ENCODE measurements around the gene SLC35F1.

SLC35F1 gene

DNA sequence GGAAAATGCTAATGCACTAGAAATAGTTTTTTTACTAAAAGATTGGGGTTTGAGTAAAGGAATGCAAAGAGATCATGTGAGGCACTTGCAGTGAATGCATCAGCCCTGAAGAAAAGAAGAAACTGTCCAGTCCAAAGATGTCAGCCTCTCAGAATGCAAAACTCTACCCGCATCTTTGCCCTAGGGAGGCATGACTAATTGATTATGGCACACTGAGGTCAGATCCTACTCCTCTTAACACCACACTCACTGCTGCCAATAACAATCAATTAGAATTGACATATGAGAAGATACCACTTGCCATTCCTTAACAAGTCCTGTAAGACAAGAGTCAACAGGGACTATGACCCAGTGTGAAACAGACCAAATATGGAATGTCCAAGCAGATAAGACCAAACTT is 378.7 kb downstream of the SLC35F1 start:
- no peak for DNase-seq

DNA sequence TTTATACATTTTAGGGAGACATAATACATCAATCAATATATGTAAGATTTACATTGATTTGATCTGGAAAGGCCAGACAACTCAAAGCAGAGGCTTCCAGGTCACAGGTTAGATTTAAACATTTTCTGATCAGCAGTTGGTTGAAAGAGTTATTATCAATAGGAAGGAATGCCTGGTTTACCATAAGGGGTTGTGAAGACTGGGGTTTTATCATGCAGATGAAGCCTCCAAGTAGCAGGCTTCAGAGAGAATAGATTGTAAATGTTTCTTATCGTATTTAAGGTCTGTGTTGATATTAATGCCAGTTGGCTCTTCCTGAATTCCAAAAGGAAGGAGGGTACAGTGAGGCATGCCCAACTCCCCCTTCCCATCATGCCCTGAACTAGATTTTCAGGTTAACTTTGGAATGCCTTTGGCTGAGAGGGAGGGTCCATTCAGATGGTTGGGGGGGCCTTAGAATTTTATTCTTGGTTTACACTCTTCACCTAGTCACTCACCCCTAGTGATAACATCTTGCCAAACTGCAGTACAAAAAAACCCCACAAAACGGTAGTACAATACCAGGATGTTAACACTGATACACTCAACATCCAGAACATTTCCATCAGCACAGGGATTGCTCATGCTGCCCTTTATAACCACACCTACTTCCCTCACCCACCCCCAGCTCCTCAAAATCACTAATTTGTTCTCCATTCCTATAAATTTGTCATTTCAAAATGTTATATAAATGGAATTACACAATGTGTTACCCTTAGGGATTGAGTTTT is 381.5 kb downstream of the SLC35F1 start:
- no peak for DNase-seq

DNA sequence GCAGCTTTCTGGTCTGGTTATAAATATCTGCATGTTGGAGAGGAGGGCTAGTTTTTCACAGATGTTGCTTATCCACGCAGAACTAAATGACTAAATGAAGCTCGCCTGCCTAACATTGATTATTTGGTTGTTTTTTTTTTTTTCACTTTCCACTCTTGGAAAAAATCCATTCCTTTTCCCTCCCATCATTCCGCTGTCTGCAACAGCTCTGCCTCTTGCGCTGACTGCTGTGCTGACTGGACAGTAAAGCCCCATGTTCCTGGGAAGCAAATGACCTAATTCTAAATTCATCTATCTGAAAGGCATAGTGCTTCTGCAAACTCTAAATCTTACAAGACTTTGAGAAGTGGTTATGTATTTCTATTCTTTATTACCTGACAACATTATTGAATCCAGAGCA is 385.5 kb downstream of the SLC35F1 start:
- DNase-seq = no peak

DNA sequence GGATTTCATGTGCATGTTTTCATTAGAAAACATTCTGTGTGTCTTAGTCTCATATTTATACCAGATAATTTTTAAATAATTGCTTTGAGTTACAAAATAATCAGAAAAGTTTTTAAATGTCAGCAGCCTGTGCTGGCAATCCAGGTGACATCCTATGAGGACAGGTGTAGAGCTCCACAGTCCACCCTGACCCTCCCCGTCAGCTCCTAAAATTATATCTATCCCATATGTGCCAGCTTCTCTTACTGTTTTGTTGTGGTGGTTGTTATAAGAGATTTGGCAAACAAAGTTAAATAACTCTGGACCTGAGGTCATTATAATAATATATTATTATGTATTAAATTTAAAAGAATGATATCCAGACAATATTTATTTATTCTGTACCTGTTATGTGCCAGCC is 387.8 kb downstream of the SLC35F1 start:
- DNase-seq = no peak

DNA sequence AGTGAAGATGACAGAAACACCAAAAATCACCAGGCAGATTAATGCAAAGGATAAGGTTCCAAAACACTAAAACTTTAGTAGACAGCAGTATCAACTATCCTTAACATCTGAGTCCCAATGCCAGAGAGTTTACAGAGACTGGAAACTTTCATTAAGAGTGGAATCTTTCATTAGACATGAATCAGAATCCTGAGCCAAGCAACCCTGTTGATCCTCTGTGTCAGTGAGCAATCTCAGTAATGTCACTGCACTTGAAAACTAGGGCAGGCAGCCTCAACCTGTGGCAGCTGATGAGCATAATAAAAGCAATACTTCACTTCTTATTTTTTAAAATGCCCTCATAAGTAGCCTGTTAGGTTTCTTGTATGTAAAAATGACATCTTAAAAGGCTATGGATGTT is 388.3 kb downstream of the SLC35F1 start:
- no peak for DNase-seq

DNA sequence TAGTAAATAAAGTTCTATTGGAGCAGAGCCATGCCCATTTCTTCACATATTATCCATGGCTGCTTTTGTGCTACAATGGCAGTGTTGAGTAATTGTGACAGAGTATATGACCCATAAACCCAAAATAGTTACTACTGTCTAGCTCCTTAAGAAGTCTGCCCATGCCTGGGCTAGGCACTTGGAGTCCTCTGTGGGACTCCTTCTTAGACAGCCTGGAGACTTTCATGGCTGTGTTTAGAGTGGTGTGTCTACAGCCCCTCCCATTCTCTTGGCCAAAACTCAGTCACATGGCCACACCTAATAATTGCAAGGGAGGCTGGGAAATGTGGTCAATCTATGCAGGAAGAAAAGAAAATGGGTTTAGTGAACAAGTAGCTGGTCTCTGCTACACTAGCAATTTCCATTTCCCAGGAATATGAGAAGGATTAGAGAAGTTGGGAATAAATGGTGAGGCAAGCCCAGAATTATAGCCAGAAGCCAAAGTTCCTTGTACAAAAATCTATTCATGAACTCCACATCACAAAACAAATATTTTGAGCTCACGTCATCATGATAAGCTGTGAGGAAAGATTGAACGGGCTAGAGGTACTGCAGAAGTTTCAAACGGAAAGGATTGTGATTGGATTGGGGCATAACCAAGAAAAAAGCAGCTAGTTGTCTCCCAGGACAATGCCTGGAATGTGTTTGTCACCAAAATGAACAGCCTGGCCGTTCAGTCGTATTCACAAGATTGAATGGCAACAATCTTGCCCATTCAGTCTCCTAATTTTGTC is 389.3 kb downstream of the SLC35F1 start:
- DNase-seq = no peak

DNA sequence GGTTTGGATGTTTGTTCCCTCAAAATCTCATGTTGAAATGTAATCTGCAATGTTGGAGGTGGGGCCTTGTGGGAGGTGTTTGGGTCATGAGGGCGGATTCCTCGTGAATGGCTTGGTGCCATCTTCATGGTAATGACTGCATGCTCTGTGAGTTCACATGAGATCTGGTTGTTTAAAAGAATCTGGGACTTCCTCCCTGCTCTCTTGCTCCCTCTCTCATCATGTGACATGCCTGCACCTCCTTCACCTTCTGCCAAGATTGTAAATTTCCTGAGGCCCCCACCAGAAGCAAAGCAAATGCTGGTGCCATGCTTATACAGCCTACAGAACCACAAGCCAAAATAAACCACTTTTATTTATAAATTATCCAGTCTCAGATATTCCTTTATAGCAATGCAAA is 390.8 kb downstream of the SLC35F1 start:
- DNase-seq = no peak

DNA sequence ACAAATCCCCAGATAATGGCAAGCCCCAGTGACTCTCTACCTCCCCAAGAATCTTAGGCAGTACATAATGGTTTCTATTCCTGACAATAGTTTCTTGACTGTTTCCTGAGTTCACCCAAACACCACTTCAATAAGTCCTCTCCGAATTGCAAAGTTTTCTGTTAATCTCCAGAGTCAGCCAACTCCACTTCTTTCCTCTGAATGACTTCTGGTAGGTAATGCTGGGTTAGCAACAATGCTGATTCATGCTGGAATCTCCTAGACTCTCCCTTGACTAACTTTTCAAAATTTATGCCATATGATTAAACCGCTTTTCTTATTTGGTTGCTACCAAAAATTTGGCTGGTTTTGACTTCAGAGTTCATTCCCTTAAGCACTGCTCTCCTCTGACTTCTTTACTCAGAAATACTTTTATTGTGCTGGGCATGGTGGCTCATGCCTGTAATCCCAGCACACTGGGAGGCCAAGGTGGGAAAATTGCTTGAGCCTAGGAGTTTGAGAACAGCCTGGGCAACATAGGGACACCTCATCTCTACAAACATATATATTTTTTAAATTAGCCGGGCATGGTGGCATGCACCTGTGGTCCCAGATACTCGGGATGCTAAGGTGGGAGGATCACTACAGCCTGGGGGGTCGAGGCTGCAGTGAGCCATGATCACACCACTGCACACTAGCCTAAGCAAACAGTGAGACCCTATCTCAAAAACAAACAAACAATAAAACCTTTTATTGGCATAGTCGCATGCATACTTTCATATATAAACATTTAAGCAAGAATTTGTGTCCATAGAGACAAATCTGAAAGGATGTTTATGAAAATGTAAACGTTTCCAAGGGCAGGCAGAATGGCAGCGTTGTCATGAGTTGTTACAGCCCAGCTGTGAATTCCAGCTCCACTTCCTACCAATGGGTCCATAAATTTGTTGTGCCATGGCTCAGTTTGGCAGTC is 391.7 kb downstream of the SLC35F1 start:
- no peak for DNase-seq

DNA sequence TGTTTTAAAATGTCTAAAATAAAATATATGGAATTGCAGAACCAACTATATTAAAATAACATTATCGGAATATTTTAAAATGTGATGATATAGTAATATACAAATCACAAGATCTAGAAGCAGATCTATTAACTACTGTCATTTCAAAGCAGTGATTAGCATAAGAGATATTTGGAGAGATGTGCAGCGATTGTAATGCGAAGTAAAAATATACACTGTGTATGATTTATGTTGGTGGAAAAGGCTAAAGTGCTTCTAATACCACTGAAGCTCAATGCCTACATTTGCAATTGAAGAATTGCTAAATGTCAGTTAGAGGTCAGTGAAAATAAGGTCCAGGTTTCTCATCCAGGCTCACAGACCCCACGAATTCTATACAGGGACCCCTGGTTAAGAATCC is 392.4 kb downstream of the SLC35F1 start:
- DNase-seq = no peak

DNA sequence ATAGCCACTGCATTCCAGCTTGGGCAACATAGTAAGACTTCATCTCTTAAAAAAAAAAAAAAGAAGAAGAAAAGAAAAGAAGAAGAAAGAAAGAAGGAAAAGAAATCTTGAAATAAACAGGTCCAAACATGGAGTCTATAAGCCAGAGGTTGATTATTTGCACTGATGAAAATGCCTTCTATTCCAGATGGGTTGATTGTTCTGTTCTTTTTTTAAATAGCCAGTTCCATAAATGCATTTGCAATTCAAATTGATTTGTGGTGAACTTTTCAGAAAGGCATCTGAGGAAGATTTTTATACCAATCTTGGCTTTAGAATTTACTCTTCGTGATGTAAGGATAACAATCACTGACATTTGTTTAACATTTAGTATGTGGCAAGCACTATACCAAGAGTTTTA is 397.3 kb downstream of the SLC35F1 start:
- DNase-seq = no peak

DNA sequence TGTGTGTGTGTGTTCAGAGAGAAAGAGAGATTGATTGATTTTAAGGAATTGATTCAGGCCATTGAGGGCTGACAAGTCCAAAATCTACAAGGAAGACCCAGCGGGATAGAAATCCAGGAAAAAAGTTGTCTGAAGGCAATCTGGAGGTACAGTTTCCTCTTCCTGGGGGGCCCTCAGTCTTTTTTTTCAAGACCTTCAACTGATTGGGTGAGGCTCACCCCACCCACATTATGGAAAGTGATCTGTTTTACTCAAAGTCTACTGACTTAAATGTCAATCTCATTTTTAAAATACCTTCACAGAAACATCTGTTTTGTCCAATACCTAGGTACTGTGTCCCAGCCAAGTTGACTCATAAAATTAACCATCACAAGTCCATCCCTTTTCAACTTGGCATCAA is 398.0 kb downstream of the SLC35F1 start:
- no peak for DNase-seq

DNA sequence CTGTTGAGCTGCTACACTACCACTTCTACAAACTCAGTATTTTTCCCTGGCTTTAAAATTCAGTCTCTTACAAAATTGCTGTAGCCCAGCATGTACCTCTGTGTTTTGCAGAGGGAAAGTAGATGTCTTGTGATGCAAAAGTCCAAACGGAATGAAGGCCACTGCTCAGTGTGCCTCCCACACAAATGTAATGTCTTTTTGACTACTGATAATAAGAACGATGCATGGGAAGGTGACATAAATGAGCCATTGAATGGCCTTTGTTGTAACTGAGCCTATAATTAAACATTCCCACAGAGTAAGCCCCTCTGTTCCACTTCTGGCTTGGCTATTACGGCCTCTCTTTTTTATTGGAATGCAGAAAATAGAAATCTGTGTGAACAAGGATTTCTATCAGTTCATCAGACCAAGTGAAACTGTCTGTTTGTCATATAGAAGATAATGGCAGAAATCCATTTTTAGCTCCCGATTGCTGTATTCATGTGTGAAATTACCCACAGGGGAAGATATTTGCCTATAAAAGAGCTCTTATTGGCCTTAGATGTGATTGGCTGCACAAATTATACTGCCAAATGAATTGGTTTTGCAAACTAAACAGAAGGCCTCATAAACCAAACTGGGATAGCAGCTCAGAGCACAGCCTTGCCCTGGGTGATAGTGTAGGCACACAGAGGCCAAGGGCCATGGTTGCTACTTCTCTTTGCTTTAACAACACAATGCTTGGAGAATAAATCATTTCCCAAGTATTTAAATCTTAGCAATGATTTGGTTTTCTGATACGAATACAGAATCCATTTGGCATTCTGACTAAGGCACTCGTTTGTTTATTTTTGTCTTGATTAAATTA is 399.6 kb downstream of the SLC35F1 start:
- DNase-seq = no peak

DNA sequence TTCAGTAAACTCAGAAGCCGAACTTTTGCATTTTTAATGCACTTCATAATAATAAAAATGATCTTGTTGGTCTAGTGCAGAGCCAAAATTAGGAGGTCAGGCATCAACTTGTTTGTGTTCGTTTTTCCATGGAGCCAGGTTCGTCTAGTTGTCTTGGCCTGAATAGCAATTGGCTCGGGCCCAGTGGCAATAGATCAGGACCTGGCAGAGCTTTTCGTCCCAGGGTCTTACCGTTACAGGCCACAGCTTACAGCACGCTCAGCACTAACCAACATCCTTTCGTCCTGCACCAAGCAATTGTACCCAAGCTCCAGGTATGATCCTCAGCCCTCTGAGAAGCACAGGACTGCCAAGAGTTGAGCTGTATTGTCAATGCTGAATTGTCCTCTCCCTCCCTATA is 400.5 kb downstream of the SLC35F1 start:
- no peak for DNase-seq

DNA sequence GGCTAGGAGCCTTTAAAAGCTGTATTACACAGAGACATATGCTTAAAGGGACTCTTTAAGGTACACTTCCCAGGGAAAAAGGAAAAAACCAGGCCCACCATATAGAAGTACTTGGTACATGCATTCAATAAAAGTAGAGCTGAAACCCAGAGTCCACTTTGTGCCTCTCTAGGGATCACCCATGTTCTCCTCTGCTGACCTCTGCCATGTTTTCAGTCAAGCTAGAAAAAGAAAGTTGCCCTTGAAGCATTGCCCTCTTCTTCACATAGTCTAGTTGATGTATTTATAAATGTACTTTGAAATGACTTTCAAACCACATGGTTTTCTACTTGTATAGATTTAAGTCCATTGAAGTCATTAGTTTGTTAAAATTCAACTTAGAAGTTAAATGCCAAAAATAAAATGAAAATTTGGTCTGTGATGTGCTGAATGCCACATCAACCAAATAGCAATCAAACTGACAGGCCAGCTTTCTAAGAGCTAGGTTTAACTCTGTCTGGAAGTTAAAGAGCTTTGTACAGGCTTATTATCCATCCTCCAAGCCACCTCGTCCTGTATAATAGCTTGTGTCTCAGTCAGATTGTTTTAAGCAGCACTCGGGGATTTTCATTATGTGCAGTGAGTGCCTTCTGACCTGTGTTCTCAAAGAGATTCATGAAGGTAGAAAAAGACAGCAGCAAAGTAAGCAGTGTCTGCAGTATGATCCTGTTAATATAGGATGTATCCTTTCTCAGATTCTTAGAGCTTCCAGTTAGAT is 402.5 kb downstream of the SLC35F1 start:
- DNase-seq = no peak

DNA sequence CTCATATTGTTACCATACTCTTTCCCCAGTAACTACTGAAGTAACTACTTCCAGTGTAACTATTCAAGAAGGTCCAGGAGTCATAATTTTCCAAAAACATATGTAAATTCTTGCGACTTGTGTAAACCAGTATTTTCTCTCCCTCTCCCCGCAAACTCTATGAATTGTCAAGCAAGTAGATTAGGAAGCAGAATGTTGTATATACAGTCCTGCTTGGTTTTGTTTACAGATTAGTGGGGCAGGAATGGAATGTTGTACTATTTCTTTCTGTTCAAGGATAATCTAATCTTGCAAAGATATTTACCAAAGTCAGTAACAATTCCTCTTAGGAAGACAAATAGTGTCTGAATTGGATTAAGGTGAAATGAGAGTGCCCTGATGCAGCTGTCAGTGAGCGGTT is 406.1 kb downstream of the SLC35F1 start:
- DNase-seq = no peak

DNA sequence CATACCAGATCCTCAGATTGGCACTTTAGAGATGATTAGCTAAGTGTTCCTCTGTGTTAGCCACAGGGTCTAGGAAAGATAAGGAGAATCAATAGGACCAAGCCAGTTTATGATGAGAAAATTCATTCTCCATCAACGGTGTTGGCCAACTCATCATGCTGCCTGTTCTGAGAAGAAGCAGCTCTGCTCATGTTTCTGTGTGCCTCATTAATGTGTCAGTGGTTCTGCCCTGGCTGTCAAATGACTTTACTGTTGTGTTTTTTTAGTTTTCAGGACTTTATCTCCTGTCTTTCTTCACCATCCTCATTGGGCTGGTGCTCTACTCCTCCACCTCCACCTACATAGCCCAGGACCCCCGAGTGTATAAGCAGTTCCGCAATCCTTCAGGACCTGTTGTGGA is 406.7 kb downstream of the SLC35F1 start:
- no peak for DNase-seq

DNA sequence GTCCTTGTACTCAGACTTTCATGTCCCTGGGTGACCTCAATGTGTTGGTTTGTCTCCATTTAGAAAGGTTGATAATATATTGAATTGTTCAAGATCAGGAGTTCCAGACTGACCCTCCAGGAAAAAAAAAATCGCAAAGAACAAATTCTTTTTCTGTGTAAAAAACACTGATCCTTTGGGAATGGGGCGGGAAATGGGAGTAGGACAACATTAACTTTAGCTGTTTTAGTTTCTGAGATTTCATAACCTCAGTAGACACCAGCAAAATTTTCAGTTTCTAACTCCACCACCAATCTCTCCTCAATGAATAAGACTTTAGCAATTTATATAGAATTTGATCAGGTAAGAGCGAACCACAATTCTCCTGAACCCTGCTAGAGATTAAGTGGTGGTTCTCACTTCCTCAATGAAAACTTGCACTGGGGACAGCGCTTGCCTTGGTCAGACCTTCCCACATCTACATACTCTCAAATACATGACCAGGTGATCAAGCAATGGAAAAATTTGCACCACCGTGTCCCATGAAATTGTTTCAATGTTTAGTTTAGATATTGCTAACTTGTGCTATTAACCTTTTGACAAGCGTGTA is 409.8 kb downstream of the SLC35F1 start:
- DNase-seq = no peak

DNA sequence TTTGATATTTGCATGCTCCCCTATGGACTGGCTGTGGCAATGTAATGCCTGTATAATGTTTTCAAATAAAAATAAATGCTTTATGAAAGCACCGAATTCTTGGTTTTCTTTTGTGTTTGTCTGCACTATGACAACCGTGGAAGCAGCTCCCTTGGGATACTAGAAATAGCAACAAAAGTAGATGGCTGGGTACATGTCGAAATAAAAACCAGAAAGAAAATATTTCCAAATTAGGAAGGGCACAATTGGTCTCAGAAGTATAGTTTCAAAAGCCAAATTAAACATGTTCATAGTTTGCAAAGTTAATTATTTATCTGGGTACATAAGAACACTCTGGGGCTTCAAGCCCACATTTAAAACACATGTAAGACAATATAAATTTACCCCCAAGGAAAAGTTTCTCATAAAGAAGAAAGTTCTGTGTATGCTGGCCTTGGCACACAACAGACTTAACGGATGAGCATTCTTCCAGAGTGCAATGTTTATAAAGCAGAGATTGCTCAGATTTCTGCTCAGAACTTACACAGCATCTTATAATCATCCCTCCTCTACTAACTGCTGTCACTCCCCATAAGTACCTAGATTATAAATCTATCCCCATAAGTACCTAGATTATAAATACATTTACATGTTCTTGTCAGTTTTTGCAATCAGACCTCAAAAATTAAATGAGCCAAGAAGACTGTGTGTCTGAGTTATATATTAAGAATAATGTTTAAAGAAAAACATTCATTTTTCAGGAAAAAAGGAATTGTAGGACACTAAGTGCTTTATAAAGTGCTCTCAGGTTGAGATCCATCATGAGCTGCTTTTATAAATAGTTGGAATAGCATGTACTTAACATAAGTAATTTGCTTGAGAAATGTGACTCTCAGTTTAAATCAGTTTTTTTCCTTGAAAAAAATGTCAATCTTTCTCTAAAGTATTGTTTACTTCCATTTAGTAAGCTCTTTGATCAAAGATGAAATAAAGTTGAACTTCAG is 410.8 kb downstream of the SLC35F1 start:
- DNase-seq = no peak

DNA sequence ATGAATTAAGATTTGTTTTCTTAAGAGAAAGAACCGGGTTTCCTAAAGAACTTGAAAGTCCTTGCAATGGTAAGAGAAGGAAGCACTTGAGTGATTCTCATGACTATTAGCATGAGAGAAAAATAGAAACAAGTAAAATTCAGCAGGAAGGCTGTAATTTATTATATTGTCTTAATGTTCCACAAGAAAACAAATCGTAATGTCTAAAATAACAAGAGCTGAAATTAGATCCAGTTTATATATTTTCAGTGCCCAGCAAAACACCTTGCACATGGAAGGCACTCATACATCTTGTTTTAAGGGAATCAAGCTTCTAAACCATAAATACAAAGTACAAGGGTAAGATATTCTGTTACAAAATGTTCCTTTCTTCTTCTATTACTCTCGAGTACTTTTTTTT is 411.6 kb downstream of the SLC35F1 start:
- no peak for DNase-seq

DNA sequence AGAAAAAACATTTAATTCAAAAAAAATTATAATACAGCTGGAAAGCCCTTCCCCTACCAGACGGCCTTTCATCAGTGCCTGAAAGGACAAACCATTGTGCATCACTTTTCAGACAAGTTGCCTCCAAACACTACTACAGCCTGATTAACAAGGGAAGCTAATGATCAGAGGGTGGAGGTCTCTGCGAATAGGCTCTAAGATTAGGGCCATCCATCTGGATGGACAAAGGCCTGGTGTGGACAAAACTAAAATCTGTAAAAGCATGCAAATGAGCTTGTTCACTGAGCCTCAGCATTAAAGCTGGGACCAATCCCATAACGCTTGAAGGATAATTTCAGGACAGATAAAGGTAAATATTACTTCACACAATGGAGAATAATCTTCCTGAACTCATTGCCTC is 412.4 kb downstream of the SLC35F1 start:
- DNase-seq = no peak
